Left ventricle myocardium inferior (tissue), 1 donor: ENCODE results near the gene C1orf21. TPM values are rescaled to one million over a fixed set of nuclear protein-coding genes. Genes with fewer than 3 reads are reported as not detected.
A peak's percentile ranks its signal among the peaks of the same experiment; 100 is the strongest.

Experiments
- DNase-seq: peaks from one replicate; pipeline ENCODE4 v3.0.0-alpha.2; 2020
- H3K27ac ChIP-seq: fragments of 200-600 bp; replicated peaks from 2 replicates; pipeline ENCODE4 v1.8.0; 2021
- H3K27me3 ChIP-seq: fragments of 200-600 bp; 2 replicates; pipeline ENCODE4 v1.8.0; 2021; ENCODE audit warnings: low read depth
- H3K36me3 ChIP-seq: fragments of 200-600 bp; 2 replicates; pipeline ENCODE4 v1.8.0; 2021
- H3K4me1 ChIP-seq: fragments of 200-600 bp; 2 replicates; pipeline ENCODE4 v1.8.0; 2021
- H3K4me3 ChIP-seq: fragments of 200-600 bp; 2 replicates; pipeline ENCODE4 v1.8.0; 2021; ENCODE audit warnings: mild to moderate bottlenecking, moderate library complexity
- H3K9me3 ChIP-seq: fragments of 200-600 bp; replicated peaks from 2 replicates; pipeline ENCODE4 v1.8.0; 2021
- CTCF ChIP-seq: fragments of 200-600 bp; IDR thresholded peaks from 2 replicates; pipeline ENCODE4 v1.8.0; 2021; ENCODE audit warnings: antibody characterized with exemption, mild to moderate bottlenecking, borderline replicate concordance
- intact Hi-C: fragments of 100-400 bp; cut with micrococcal nuclease; formaldehyde crosslinking; loops from one replicate; pipeline ENCODE4 v1.11.0; 2022
- total RNA-seq: library from RNA; stranded (reverse); fragmentation: NEBNext Ultra II Directional; extraction: Animal tissue kit (Norgen Biotek cat#: 25700); gene quantifications from one replicate; pipeline ENCODE4 v1.2.1, GENCODE V29; 2021
- donor health status: DM: no; HTN: yes; CAD: no; lungs with severe emphysema.

The C1orf21 gene
- total RNA-seq, 1 donor from 2014 or later = 79.9 TPM

GRCh38 chr1:184462155-184462554 lies 75.3 kb downstream of the C1orf21 start:
- Histone ChIP-seq H3K36me3 (no peaks in the 10 kb centered on the region), H3K27ac (peak overlapping the region; percentile 36), H3K4me3 (no peak overlapping the region), H3K4me1 (peaks cover 72% of the 10 kb centered on the region), H3K9me3 (no peaks in the 10 kb centered on the region), H3K27me3 (no peaks in the 10 kb centered on the region)
- DNase-seq = no peak
- TF ChIP-seq CTCF = no peak
- intact Hi-C loops = no loop called here

- H3K27me3 ChIP-seq = no peaks in the 10 kb centered on the region
- TF ChIP-seq CTCF = no peak
- no peak overlapping the region for H3K27ac ChIP-seq
- peaks cover 72% of the 10 kb centered on the region for H3K4me1 ChIP-seq
- intact Hi-C loops = no loop called here
- no peaks in the 10 kb centered on the region for H3K9me3 ChIP-seq
- H3K4me3 ChIP-seq = no peak overlapping the region
- no peaks in the 10 kb centered on the region for H3K36me3 ChIP-seq
- DNase-seq = no peak
These were observed 76.2 kb downstream of the C1orf21 start for GRCh38 chr1:184462990-184463389.

- no peaks in the 10 kb centered on the region for H3K9me3 ChIP-seq
- H3K4me3 ChIP-seq = no peak overlapping the region
- no peaks in the 10 kb centered on the region for H3K36me3 ChIP-seq
- intact Hi-C loops = no loop called here
- TF ChIP-seq CTCF = no peak
- no peak for DNase-seq
- peaks cover 69% of the 10 kb centered on the region for H3K4me1 ChIP-seq
- peak overlapping the region; percentile 15 for H3K27ac ChIP-seq
- no peaks in the 10 kb centered on the region for H3K27me3 ChIP-seq
These were observed 76.9 kb downstream of the C1orf21 start for GRCh38 chr1:184463680-184464079.

- no peak for TF ChIP-seq CTCF
- H3K4me3 ChIP-seq = no peak overlapping the region
- H3K27me3 ChIP-seq = no peaks in the 10 kb centered on the region
- no peaks in the 10 kb centered on the region for H3K9me3 ChIP-seq
- intact Hi-C loops = no loop called here
- no peak overlapping the region for H3K27ac ChIP-seq
- DNase-seq = no peak
- peaks cover 69% of the 10 kb centered on the region for H3K4me1 ChIP-seq
- no peaks in the 10 kb centered on the region for H3K36me3 ChIP-seq
These were observed 77.9 kb downstream of the C1orf21 start for GRCh38 chr1:184464757-184465156.

- Histone ChIP-seq H3K27ac (peak overlapping the region; percentile 56), H3K36me3 (no peaks in the 10 kb centered on the region), H3K27me3 (no peaks in the 10 kb centered on the region), H3K4me3 (no peak overlapping the region), H3K4me1 (peaks cover 71% of the 10 kb centered on the region), H3K9me3 (no peaks in the 10 kb centered on the region)
- peak; percentile 58 for TF ChIP-seq CTCF
- intact Hi-C loops = no loop called here
- no peak for DNase-seq
These were observed 78.8 kb downstream of the C1orf21 start for GRCh38 chr1:184465489-184466146.
